Fibroblast of lung (primary cell): ENCODE measurements around the gene FOXD4.
"Not testable (repeated sequence)": the region's sequence is repeated elsewhere in the genome, so short reads cannot be mapped to it uniquely, and the experiment has no call there.

ENCODE experiments used
- CTCF ChIP-seq, 2 donors: IDR thresholded peaks in 1 of 2; conservative IDR thresholded peaks in 1 of 2; 1 replicate in 1 of 2; 2 replicates in 1 of 2; pipeline ENCODE4 v1.5.1; 2011 to 2012; ENCODE audit warnings: low read length in 2 of 2, control low read depth in 1 of 2, inconsistent platforms in 1 of 2, low read depth in 1 of 2, mild to moderate bottlenecking in 1 of 2
- EZH2 ChIP-seq: IDR thresholded peaks from 2 replicates; pipeline ENCODE4 v1.5.1; 2012; ENCODE audit warnings: low read length, control low read depth, mild to moderate bottlenecking; ENCODE audit errors: missing control alignments

GRCh38 chr9:78333-78732 lies 39.9 kb downstream of the FOXD4 start:
- TF ChIP-seq CTCF (conservative IDR thresholded peaks at IDR 0.05 in 1 of 2, IDR thresholded peaks at IDR 0.05 in 1 of 2; ENCODE audit: low read depth in 1 of 2, low read length in 2 of 2); EZH2: not testable (repeated sequence)
